ENCODE results near the gene EEF1G.
A peak's percentile ranks its signal among the peaks of the same experiment; 100 is the strongest.

Gene EEF1G

DNA sequence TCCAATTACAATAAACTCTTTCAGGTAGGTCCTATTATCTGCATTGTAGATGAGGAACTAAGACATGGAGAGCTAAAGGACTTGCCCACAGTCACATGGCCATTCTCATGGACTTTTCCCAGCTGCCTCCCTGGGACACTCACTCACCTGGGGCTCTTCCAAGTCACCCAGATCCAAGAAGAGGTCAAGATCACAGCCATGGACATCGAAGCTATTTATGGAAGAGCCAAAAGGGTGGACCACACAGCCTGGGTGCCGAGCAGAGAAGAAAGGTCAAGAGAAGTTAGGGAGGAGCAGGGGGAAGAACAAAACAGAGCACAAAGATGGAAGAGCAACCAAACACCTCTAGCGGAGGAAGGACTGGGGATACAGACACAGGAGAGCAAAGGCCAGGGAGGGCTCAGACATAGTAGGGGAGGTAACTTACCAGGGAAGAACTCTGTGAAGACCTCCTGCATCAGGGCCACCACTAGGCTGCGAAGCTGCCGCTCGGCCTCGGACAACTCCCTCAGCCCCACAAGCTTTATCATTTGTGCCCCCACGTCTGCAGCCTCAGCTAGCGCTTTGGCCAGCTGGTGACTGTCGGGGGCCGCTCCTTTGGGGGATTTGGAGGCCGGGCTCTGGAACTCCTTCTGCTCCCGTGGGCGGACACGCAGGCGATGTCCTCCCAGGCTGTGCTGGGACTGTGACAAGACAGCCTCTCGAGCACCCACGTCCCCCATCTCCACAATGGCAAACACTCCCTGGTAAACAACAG lies 7.4 kb upstream of the EEF1G start:
- no peak overlapping the region for H3K4me3 ChIP-seq (ENCODE audit: low read depth, low read length)
- TF ChIP-seq, protein P1, sequence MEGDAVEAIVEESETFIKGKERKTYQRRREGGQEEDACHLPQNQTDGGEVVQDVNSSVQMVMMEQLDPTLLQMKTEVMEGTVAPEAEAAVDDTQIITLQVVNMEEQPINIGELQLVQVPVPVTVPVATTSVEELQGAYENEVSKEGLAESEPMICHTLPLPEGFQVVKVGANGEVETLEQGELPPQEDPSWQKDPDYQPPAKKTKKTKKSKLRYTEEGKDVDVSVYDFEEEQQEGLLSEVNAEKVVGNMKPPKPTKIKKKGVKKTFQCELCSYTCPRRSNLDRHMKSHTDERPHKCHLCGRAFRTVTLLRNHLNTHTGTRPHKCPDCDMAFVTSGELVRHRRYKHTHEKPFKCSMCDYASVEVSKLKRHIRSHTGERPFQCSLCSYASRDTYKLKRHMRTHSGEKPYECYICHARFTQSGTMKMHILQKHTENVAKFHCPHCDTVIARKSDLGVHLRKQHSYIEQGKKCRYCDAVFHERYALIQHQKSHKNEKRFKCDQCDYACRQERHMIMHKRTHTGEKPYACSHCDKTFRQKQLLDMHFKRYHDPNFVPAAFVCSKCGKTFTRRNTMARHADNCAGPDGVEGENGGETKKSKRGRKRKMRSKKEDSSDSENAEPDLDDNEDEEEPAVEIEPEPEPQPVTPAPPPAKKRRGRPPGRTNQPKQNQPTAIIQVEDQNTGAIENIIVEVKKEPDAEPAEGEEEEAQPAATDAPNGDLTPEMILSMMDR (IDR thresholded peaks at IDR 0.05; ENCODE audit: low read depth, low read length), result no peak
- TF ChIP-seq, protein P2, sequence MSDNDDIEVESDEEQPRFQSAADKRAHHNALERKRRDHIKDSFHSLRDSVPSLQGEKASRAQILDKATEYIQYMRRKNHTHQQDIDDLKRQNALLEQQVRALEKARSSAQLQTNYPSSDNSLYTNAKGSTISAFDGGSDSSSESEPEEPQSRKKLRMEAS (IDR thresholded peaks at IDR 0.05; ENCODE audit: low read depth, low read length), result no peak
- TF ChIP-seq MYC (IDR thresholded peaks at IDR 0.05; ENCODE audit: low read depth, low read length) (no peak), POLR2A (IDR thresholded peaks at IDR 0.05; ENCODE audit: extremely low read depth, insufficient read length) (no peak)
- no peak for DNase-seq (ENCODE audit: low read depth)

GRCh38 chr11:62579252-62579651 lies 5.6 kb upstream of the EEF1G start:
- no peak for DNase-seq (ENCODE audit: low read depth)
- TF ChIP-seq, protein P1 (IDR thresholded peaks at IDR 0.05; ENCODE audit: low read depth, low read length), result no peak
- TF ChIP-seq POLR2A (IDR thresholded peaks at IDR 0.05; ENCODE audit: extremely low read depth, insufficient read length) (no peak), MYC (IDR thresholded peaks at IDR 0.05; ENCODE audit: low read depth, low read length) (no peak)
- TF ChIP-seq, protein P2 (IDR thresholded peaks at IDR 0.05; ENCODE audit: low read depth, low read length), result no peak

GRCh38 chr11:62578541-62578940 lies 4.8 kb upstream of the EEF1G start:
- H3K4me3 ChIP-seq (ENCODE audit: low read depth, low read length), result no peak overlapping the region
- DNase-seq (ENCODE audit: low read depth), result no peak
- no peak for TF ChIP-seq MYC (IDR thresholded peaks at IDR 0.05; ENCODE audit: low read depth, low read length)

More at GRCh38 chr11:62579252-62579651, 5.6 kb upstream of the EEF1G start:
- H3K4me3 ChIP-seq (ENCODE audit: low read depth, low read length), result no peak overlapping the region

- H3K4me3 ChIP-seq (ENCODE audit: low read depth, low read length), result no peak overlapping the region
- no peak for DNase-seq (ENCODE audit: low read depth)
- no peak for TF ChIP-seq POLR2A (IDR thresholded peaks at IDR 0.05; ENCODE audit: extremely low read depth, insufficient read length)
- TF ChIP-seq, protein P1 (IDR thresholded peaks at IDR 0.05; ENCODE audit: low read depth, low read length), result no peak
- TF ChIP-seq, protein P2 (IDR thresholded peaks at IDR 0.05; ENCODE audit: low read depth, low read length), result no peak
- no peak for TF ChIP-seq MYC (IDR thresholded peaks at IDR 0.05; ENCODE audit: low read depth, low read length)
Observed at GRCh38 chr11:62577046-62577714, 3.5 kb upstream of the EEF1G start.

DNA sequence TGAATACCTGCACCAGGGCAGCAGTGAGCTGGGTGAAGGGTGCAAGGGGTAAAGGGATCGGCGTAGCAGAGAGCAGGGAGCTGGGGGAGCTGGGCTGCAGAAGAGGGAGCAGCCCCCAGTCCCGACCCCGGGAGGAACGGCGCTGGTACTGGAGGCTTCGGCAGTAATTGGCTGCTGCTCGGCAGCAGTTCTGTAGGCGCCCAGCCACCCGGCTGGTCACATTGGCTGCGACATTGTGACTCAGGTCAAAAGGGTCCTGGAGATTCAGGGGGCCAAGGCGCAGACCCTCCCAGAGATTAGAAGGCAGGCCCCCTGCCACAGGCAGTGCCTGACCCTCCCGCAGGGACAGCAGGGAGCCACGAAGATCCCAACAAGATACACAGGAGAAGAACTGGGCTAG lies 2.1 kb upstream of the EEF1G start:
- no peak for DNase-seq (ENCODE audit: low read depth)
- TF ChIP-seq, protein P1 (IDR thresholded peaks at IDR 0.05; ENCODE audit: low read depth, low read length), result no peak
- no peak for TF ChIP-seq MYC (IDR thresholded peaks at IDR 0.05; ENCODE audit: low read depth, low read length)
- no peak for TF ChIP-seq POLR2A (IDR thresholded peaks at IDR 0.05; ENCODE audit: extremely low read depth, insufficient read length)
- TF ChIP-seq, protein P2 (IDR thresholded peaks at IDR 0.05; ENCODE audit: low read depth, low read length), result no peak
- H3K4me3 ChIP-seq (ENCODE audit: low read depth, low read length), result no peak overlapping the region

DNA sequence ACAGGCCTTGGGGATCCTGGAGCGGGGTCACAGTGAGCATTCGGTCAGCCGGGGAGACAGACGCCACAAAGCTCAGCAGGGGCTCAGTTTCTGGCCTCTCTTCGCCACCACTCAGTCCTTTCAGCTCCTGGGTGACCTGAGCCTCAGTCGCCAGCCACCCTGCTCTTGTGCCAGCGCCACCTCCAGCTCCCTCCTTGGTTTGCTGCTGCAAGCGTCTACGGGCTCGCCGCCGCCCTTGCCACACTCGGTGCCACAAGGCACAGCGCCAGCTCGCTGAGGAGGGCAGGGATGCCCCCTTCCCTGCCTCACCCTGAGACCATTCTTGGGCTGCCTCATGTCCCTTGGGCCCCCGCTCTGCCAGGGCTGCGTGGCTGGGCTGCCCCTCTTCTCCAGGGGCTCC lies 1.5 kb upstream of the EEF1G start:
- H3K4me3 ChIP-seq (ENCODE audit: low read depth, low read length), result peak overlapping the region; percentile 84
- no peak for TF ChIP-seq POLR2A (IDR thresholded peaks at IDR 0.05; ENCODE audit: extremely low read depth, insufficient read length)
- TF ChIP-seq, protein P2 (IDR thresholded peaks at IDR 0.05; ENCODE audit: low read depth, low read length), result no peak
- no peak for TF ChIP-seq MYC (IDR thresholded peaks at IDR 0.05; ENCODE audit: low read depth, low read length)
- TF ChIP-seq, protein P1 (IDR thresholded peaks at IDR 0.05; ENCODE audit: low read depth, low read length), result no peak
- DNase-seq (ENCODE audit: low read depth), result no peak
